RWPE2 (cell line): Measurements from ENCODE around the gene MAPK10.
"Not testable (repeated sequence)": the region's sequence is repeated elsewhere in the genome, so short reads cannot be mapped to it uniquely, and the experiment has no call there.

ENCODE experiments used
- ATAC-seq: fragments of 200-7000 bp; cut with Tn5 transposase; 3 replicates; pipeline ENCODE4 v1.9.1; 2021; ENCODE audit warnings: low read depth
- DNase-seq: peaks from one replicate; pipeline ENCODE4 v3.0.0-alpha.2; 2020; ENCODE audit warnings: low spot score
- H3K27ac ChIP-seq: fragments of 450-650 bp; 2 replicates; pipeline ENCODE4 v1.5.1; 2017; ENCODE audit warnings: mild to moderate bottlenecking; ENCODE audit not compliant: poor library complexity, severe bottlenecking
- H3K27me3 ChIP-seq: fragments of 250-450 bp; sonication (Bioruptor Pico); 2 replicates; pipeline ENCODE4 v1.5.1; 2021; ENCODE audit warnings: mild to moderate bottlenecking, moderate library complexity; ENCODE audit not compliant: insufficient read depth, poor library complexity, severe bottlenecking
- H3K36me3 ChIP-seq: fragments of 250-450 bp; sonication (Bioruptor Pico); 2 replicates; pipeline ENCODE4 v1.5.1; 2020; ENCODE audit warnings: low read depth, mild to moderate bottlenecking, moderate library complexity
- H3K4me1 ChIP-seq: fragments of 250-450 bp; sonication (Bioruptor Pico); 2 replicates; pipeline ENCODE4 v1.5.1; 2021; ENCODE audit warnings: mild to moderate bottlenecking, moderate library complexity; ENCODE audit not compliant: insufficient read depth, poor library complexity, severe bottlenecking
- H3K4me3 ChIP-seq: fragments of 250-450 bp; sonication (Bioruptor Pico); 2 replicates; pipeline ENCODE4 v1.5.1; 2021; ENCODE audit warnings: mild to moderate bottlenecking, moderate library complexity; ENCODE audit not compliant: severe bottlenecking
- H3K9me3 ChIP-seq: fragments of 250-450 bp; sonication (Bioruptor Pico); 2 replicates; pipeline ENCODE4 v1.5.1; 2021; ENCODE audit warnings: mild to moderate bottlenecking, moderate library complexity; ENCODE audit not compliant: severe bottlenecking
- TF ChIP-seq, protein P1 (sequence below): fragments of 450-650 bp; IDR thresholded peaks from one replicate; pipeline ENCODE4 v1.5.1; 2017; ENCODE audit warnings: mild to moderate bottlenecking, moderate library complexity; ENCODE audit not compliant: poor library complexity, severe bottlenecking

The MAPK10 gene

DNA sequence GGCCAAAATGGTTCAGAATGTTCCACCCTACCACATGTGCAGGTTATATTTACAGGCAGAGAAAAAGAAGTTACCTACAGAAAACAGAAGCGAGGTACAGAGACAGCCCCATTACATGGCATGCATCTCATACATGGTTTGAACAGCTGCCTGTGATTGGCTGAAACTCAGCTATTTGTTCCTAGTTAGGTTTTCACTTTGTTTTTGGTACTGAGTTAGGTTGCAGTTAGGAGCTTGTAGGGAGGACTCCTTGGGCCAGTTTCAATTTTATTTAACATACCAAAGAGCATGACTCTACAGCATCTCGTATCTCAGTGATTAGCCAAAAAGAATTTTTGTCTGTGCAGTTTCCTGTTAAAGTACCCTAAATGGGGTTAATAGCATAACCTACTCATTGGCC, 392.0 kb downstream of the MAPK10 start:
- Histone ChIP-seq H3K9me3 (no peaks in the 10 kb centered on the region), H3K27me3 (no peaks in the 10 kb centered on the region), H3K4me3 (no peak overlapping the region), H3K36me3 (no peaks in the 10 kb centered on the region), H3K4me1 (no peaks in the 10 kb centered on the region), H3K27ac (no peak overlapping the region)
- ATAC-seq (no peak), DNase-seq (no peak)
- TF ChIP-seq, protein P1, sequence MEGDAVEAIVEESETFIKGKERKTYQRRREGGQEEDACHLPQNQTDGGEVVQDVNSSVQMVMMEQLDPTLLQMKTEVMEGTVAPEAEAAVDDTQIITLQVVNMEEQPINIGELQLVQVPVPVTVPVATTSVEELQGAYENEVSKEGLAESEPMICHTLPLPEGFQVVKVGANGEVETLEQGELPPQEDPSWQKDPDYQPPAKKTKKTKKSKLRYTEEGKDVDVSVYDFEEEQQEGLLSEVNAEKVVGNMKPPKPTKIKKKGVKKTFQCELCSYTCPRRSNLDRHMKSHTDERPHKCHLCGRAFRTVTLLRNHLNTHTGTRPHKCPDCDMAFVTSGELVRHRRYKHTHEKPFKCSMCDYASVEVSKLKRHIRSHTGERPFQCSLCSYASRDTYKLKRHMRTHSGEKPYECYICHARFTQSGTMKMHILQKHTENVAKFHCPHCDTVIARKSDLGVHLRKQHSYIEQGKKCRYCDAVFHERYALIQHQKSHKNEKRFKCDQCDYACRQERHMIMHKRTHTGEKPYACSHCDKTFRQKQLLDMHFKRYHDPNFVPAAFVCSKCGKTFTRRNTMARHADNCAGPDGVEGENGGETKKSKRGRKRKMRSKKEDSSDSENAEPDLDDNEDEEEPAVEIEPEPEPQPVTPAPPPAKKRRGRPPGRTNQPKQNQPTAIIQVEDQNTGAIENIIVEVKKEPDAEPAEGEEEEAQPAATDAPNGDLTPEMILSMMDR: no peak

DNA sequence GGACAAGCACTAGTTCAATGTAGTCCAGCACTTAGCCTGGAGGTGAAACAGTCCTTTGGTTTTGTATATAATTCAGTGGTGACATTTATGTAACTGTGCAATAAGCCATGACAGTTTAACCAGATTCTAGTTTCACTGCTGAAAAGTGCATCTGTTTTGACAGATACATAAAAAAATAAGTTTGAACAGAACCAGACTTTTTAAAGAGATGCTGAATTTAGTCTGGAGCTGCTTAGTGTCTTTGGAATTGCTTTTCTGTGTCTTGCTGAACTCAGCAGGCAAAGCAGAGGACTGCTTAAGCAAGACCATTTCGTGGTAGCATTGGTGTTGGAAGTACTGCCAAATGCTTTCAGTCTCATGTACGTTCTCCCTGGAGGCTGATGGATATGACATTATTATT, 393.5 kb downstream of the MAPK10 start:
- TF ChIP-seq, protein P1: no peak
- ATAC-seq: no peak
- no peaks in the 10 kb centered on the region for H3K4me1 ChIP-seq

DNA sequence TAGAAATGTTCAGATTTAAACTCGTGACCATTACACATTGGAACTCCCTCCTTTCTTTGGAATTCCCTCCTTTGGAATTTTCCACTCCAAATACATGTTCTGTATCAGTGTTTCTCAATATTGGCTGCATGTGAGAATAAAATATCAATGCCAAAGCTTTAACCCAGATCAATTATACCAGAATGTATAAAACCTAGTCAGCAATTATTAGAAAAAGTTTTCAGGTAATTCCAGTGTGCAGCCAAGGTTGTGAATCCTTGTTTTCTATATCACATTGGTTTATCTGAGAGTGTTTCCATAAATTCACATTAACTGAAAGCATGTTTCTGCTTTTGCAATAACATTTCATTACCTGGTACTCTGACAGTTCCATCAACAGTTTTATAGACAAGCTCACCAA, 394.3 kb downstream of the MAPK10 start:
- no peaks in the 10 kb centered on the region for H3K27me3 ChIP-seq
- no peak for ATAC-seq
- H3K4me3 ChIP-seq: no peak overlapping the region
- no peak overlapping the region for H3K27ac ChIP-seq
- no peaks in the 10 kb centered on the region for H3K36me3 ChIP-seq
- DNase-seq: no peak
- H3K9me3 ChIP-seq: no peaks in the 10 kb centered on the region
- TF ChIP-seq, protein P1: no peak
- no peaks in the 10 kb centered on the region for H3K4me1 ChIP-seq

More for the DNA sequence above, 393.5 kb downstream of the MAPK10 start:
- Histone ChIP-seq H3K9me3 (no peaks in the 10 kb centered on the region), H3K4me3 (no peak overlapping the region), H3K27me3 (no peaks in the 10 kb centered on the region), H3K36me3 (no peaks in the 10 kb centered on the region), H3K27ac (no peak overlapping the region)
- no peak for DNase-seq

DNA sequence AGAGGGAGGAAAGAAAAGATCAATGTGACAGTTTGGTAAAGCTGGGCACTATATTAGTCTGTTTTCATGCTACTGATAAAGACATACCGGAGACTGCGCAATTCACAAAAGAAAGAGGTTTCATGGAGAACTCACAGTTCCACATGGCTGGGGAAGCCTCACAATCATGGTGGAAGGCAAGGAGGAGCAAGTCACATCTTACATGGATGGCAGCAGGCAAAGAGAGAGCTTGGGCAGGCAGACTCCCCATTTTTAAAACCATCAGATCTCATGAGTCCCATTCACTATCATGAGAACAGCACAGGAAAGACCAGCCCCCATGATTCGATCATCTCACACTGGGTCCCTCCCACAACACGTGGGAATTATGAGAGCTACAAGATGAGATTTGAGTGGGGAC, 394.8 kb downstream of the MAPK10 start:
- not testable (repeated sequence) for H3K4me1 ChIP-seq, H3K9me3 ChIP-seq, ATAC-seq, H3K27me3 ChIP-seq, H3K4me3 ChIP-seq, H3K27ac ChIP-seq, H3K36me3 ChIP-seq, DNase-seq

DNA sequence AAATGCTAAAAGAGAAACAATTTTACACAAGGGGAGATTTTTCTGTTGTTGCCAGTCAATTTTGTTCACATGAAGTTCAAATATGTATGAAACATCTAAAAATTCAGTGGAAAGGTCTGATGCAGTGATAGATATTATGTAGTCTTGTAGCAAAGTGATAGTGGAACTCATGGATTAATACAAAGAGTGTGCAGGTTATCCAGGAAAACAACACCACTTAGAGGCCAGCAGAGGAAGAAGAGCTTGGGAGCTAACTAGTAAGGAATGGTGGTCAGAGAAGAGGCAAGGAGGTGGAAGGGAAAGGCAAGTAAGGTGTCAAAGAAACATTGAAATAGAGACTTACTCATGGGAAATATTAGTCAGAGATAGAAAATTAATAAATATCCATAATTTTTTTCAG, 395.6 kb downstream of the MAPK10 start:
- Histone ChIP-seq H3K27ac (no peak overlapping the region), H3K4me3 (no peak overlapping the region), H3K9me3 (no peaks in the 10 kb centered on the region), H3K27me3 (no peaks in the 10 kb centered on the region), H3K4me1 (no peaks in the 10 kb centered on the region), H3K36me3 (no peaks in the 10 kb centered on the region)
- TF ChIP-seq, protein P1: peak; percentile 10
- DNase-seq (no peak), ATAC-seq (no peak)

DNA sequence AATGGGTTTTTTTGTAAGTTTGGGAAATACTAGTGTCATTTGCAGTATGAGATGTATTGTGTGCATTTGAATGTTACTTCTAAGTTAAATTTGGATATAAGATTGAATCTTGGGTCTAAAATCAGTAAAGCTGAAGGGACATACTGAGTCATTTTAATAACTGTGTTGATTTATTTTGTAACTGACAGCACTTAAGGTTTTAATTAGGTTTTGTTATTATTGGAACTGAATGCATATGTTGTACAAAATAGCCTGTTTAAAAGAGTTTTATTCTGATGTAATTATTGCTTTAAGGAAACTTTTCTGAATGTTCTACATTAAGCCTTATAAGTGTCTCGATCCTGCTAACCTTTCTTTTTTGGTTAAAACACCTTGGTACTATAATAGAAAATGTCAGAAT, 396.6 kb downstream of the MAPK10 start:
- no peaks in the 10 kb centered on the region for H3K4me1 ChIP-seq
- H3K9me3 ChIP-seq: no peaks in the 10 kb centered on the region
- DNase-seq (no peak), ATAC-seq (no peak)
- H3K27ac ChIP-seq: no peak overlapping the region
- TF ChIP-seq, protein P1: no peak
- H3K27me3 ChIP-seq: no peaks in the 10 kb centered on the region
- H3K36me3 ChIP-seq: no peaks in the 10 kb centered on the region
- no peak overlapping the region for H3K4me3 ChIP-seq
